GM18511 (cell line): ENCODE results near the gene PDGFC.

Experiments
- ATAC-seq: cut with Tn5 transposase; IDR thresholded peaks from one replicate; pipeline ENCODE4 v1.9.1; 2021; ENCODE audit warnings: mild to moderate bottlenecking, moderate library complexity; ENCODE audit not compliant: unreplicated experiment

The PDGFC gene

DNA sequence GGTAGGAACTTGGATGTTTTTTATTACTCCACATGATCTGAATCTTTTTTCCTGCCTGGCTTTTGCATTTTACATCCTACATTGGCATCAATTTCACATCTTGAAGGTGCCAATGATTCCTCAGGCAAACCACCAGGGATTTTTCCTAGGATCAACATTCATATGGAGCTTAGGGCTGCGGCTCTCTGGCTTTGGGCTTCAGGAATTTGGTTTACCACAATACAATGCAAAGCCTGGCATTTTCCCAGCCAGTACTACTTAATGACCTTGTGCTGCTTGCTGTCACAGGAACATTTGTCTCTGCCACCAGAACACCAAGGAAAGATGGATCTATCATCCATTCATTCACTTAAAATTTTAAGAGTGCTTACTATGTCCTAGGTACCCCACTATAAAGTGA is 180.7 kb downstream of the PDGFC start:
- no peak for ATAC-seq

DNA sequence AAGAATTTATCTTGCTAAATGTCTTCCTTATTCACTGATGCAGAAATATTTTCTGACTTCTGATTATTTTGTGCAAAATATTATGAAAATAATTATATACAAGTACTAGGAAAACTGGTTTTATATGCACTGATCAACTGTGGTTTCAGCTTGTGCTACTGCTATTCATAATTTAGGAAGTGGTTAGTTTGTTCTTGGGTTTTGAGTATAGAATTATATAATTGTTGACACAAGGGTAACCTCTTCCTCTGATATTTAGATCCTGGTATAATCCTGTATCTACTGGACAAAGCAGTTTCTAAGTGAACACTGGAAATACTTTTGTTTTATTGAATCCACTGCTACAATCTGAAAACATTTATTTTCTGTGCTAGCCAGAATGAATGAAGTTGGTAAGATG is 182.8 kb downstream of the PDGFC start:
- ATAC-seq, result no peak

GRCh38 chr4:156786713-156787112 is 184.9 kb downstream of the PDGFC start:
- ATAC-seq, result no peak

DNA sequence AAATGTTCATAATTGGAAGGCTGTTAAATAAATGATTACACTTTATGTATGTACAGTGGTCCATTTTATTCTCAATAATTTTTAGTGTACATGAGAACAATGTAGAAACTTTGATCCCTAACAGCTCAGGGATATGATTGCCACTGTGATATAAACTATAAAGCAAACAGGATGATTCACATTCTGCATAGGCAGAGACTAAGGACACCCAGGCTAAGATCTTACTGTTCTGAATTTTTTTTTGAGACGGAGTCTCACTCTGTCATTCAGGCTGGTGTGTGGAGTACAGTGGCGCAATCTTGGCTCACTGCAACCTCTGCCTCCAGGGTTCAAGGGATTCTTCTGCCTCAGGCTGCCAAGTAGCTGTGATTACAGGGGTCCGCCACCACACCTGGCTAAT is 186.6 kb downstream of the PDGFC start:
- ATAC-seq, result no peak

DNA sequence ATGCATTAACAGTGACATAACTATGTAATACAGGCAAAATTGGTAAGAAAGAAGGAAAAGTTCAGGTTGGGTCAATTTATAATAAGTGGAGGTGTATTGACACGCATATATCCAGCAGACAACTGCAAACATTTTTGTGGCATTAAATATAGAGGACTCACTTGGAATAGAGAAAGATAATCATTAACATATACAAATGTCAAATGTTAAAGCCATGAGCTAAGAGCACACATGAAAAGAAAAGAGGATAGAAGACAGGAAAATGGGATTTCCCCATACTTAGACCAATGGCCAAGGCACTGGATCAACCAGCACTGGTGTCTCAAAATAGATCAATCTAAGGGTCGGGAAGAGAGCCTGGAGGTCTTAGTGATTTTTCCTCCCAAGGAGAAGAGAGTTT is 187.6 kb downstream of the PDGFC start:
- no peak for ATAC-seq

DNA sequence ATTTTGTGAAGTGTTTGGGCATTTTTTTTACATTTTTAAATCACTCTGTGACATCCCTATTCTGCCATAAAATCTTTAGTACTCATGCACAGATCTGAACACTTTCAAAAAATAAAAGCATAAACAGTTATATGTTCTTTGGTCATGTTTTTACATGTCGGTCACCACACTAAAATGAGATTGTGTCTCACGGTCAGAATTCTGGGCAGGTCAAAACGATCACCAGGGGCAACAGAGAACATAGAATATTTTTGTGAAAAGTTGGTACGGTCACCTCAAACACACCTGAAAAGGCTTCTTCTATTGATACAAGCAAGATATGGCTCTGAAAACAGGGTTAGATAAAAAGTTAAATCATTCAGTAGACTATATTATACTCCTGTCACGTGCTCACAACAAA is 189.1 kb downstream of the PDGFC start:
- ATAC-seq, result no peak

DNA sequence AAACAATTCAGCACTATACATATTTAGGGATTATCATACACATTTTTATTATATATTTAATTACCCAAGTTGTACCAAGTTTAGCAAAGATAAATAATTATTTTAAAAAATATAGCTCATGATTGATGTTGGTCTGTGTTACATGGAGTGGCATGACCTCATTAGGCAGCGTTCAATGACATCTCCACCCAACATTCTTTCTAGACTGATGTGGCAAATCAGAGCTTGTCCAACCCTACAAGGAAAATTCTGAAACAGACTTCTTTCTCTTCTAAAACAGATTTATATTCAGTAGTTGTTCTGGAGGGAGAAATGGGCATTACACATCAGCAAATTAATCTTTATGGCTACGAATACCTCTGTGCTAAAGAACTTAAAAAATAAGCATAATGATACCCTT is 189.7 kb downstream of the PDGFC start:
- no peak for ATAC-seq

DNA sequence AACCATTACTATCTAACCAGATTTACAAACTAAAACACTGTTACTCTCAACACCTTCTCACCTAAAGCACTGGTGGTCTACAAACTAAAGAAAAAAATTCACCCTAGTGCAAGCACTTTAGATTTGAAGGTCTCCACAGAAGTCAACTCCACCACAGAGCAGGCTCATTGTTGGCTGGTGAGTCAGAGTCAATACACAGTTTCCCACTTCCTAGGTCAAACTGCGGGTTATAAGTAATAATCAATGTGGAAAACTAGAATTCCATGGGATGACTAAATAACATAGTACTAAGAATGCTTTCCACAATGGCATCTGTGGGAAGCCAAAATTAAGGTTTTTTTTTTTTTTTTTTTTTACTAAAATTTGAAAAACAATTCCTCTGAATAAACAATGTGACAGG is 191.8 kb downstream of the PDGFC start:
- ATAC-seq, result no peak

DNA sequence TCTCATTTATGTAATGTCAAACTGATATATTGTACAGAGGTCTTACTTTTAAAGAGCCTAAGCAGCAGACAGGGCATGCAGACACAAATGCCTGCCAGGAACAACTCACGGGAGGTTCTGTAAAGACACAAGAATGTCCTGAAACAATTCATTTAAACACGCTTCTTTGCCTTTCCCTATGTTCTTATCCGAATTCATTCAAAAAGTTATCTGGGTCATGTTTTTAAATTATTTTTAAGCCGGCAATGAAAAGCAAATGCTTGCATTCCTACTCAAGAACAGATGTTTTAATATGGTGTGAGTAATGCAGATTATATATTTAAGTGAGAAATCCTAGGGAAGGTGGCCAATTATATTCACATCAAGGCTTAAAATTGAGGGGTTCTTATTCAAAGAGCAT is 192.6 kb downstream of the PDGFC start:
- ATAC-seq, result no peak

- ATAC-seq, result no peak
These were observed 193.0 kb downstream of the PDGFC start for GRCh38 chr4:156778606-156779005.

DNA sequence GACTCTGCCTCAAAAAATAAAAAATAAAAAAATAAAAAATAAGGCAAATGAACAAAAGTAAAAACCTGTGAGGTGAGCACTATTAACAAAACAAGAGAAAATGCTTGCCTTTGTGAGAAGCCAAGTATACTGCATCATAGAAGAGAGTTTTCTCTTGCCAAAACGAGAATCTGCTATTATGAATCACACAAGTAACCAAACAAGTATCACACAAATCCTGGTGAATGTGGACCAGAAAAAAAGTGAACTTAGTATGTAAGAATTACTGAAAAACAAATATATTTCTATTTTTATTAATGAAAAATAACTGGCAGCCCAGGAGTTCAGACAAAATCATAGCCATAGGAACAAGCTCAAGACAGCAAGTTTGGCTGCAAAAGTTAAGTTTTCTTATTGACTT is 193.5 kb downstream of the PDGFC start:
- no peak for ATAC-seq

- ATAC-seq, result no peak
These were observed 195.8 kb downstream of the PDGFC start for GRCh38 chr4:156775813-156776212.

- ATAC-seq, result no peak
These were observed 197.2 kb downstream of the PDGFC start for GRCh38 chr4:156774422-156774821.

DNA sequence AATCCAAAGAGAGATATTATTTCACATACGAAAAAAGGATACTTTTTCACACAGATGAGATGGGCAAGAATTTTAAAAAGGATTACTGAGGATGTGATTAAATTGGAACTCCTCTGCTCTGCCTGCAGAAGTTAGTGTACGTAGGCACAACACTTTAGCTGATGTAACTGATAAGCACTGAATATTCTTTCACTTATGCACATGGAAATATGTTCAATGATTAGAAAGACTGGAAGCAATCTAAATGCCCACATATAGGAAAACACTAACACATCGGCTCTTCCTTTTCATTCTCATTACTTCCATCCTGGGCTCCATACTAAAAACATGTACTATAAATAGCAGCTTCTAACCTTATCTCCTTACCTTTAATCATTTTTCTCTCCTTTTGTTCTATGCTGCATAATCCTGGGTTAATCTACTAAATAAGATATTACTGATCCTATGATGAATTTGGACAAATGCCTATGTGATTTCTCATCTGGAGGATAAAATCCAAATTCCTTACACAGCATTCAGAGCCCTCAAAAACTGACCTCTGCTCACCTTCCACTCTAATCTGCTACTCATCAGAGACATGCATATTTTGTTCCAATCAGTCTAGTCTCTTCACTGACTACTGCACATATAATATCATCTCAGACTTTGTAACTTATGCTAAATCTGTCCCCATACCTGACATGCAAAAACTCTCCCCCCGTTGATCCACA is 197.8 kb downstream of the PDGFC start:
- no peak for ATAC-seq

GRCh38 chr4:156771171-156771837 is 200.3 kb downstream of the PDGFC start:
- ATAC-seq, result no peak

- no peak for ATAC-seq
These were observed 201.5 kb downstream of the PDGFC start for GRCh38 chr4:156770140-156770539.

DNA sequence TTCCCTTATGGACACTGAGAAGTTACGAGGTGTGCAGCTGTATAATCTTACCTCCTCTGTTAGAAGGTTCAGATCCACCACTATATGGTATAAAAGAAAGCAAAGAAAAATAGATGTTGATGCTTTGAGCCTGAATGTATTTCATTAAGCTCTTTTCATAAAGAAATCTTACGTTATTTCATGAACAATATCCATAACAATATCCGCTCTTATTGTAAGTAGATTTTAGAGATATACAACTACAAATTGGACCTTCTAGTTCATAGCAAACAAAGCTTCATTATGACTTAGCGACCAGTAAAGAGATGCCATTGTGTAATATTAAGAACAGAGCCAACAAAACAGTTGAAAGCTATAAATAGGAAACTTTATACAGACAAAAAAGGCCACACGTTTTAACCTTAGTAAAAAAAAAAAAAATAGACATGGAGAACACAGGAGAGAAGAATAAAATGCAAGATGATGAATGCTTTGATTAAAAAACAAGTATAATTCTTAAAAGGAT is 203.6 kb downstream of the PDGFC start:
- no peak for ATAC-seq

DNA sequence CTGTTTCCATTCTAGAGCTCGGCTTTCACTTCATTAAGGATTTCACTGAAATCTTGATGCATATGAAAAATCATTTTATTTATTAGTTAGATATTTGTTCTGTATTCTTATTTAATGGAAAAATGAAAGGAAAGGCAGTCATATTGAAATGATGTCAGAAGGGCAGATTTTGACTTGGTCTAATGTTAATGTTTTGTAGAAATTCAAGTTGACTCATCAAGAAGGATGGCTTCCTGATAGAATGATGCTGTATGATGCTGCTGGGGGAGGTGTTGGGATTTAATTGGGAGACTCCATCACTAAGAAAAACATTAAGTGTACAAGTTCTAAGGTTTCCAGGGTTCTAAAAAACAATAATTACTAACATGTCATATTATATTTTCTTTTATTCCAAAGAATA is 204.8 kb downstream of the PDGFC start:
- ATAC-seq, result no peak

DNA sequence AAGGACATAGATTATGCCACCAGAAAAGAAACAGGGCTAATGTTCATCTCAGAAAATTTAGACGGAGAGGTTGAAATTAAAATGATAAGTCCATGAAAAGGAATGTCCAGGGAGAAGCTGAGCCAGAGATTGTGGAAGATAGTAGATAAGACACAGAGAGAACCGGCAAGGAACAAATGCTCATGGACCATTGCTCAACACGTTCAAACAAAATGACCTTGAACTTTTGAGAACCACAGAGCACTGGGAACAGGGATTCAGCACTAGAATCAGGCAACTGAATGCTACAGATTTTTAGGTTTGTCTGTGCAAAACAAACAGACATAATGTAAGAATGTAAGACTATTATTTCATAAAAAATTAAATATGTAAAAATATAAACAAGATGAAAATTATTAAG is 206.3 kb downstream of the PDGFC start:
- ATAC-seq, result no peak

- ATAC-seq, result no peak
These were observed 206.8 kb downstream of the PDGFC start for GRCh38 chr4:156764846-156765245.

DNA sequence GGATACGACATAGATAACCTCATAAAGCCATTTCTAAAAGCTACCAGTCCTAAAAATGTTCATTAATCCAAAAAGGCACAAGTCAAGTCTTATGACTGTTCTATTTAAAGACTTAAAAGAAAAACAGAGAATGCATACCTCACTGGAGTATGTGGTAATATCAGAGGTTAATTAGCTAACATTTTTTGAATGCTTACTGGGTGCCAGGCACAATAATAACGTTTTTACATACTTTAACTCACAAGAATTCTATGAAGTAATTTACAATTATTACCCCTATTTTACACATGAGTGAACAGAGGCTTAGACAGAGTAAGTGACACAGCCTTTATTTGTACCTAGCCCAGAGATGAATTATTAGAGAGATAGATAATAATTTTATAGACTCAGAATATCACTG is 207.5 kb downstream of the PDGFC start:
- no peak for ATAC-seq

GRCh38 chr4:156763511-156763910 is 208.1 kb downstream of the PDGFC start:
- no peak for ATAC-seq

DNA sequence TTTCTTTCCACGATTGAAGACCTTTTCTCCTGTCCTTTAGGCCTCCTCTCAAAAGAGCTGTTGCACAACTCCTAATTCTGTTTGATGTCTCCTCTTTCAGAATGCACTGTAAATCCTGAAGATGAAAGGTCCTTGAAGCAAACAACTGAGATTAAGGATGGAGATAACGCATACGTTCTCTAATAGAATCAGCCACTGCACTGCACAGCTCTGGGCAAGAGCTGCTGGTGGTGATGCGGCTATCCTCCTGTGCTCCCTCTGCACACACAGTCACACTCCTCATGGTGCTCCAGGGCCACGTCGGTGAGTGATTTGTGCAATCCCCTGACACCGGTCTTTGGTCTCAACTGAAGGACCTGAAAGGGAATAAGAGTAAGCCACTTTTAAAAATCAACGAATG is 208.7 kb downstream of the PDGFC start:
- no peak for ATAC-seq
